Esophagus (tissue), 2 donors: ENCODE data around the gene HIP1. TPM values are rescaled to one million over a fixed set of nuclear protein-coding genes. Genes with fewer than 3 reads are reported as not detected.

Experiments used
- H3K27ac ChIP-seq, 2 donors: one replicate each; pipeline ENCODE4 v1.5.1; 2013; ENCODE audit warnings: low read depth in 2 of 2, mild to moderate bottlenecking in 2 of 2, inconsistent platforms in 1 of 2, low read length in 1 of 2, moderate library complexity in 1 of 2
- H3K27me3 ChIP-seq, 2 donors: one replicate each; pipeline ENCODE4 v1.6.1; 2013; ENCODE audit warnings: low read length in 2 of 2, control low read depth in 1 of 2, mild to moderate bottlenecking in 1 of 2; ENCODE audit not compliant: insufficient read depth in 2 of 2, control insufficient read depth in 1 of 2
- H3K36me3 ChIP-seq, 2 donors: one replicate each; pipeline ENCODE4 v1.6.1; 2013; ENCODE audit warnings: low read length in 1 of 2; ENCODE audit not compliant: control insufficient read depth in 2 of 2, insufficient read depth in 2 of 2
- H3K4me1 ChIP-seq, 2 donors: one replicate each; pipeline ENCODE4 v1.6.1; 2013; ENCODE audit warnings: low read length in 1 of 2; ENCODE audit not compliant: control insufficient read depth in 2 of 2, insufficient read depth in 2 of 2
- H3K4me3 ChIP-seq, 2 donors: one replicate each; pipeline ENCODE4 v1.5.1; 2013; ENCODE audit warnings: low read length in 2 of 2, mild to moderate bottlenecking in 2 of 2, low read depth in 1 of 2, moderate library complexity in 1 of 2
- H3K9me3 ChIP-seq, 2 donors: one replicate each; pipeline ENCODE4 v1.6.1; 2013; ENCODE audit warnings: mild to moderate bottlenecking in 2 of 2, low read depth in 1 of 2, low read length in 1 of 2, moderate library complexity in 1 of 2; ENCODE audit not compliant: control insufficient read depth in 2 of 2, insufficient read depth in 1 of 2
- WGBS, 2 donors: extraction: QIAGEN DNeasy Blood & Tissue Kit; methylation state at CpG; one replicate each; pipeline ENCODE4 v1.1.7; 2013; 5-methylcytosine and 5-hydroxymethylcytosine counted together
- polyA plus RNA-seq, 2 donors: library from polyadenylated mRNA; stranded (reverse); fragments of 200-250 nt; gene quantifications; one replicate each; pipeline ENCODE4 v1.2.3, GENCODE V29; 2013
- donor health status: healthy with polysubstance abuse.
- donor health status: Bipolar disorder and iron deficiency.

Gene HIP1
- polyA plus RNA-seq, 2 donors = 1.8 to 2.2 TPM

GRCh38 chr7:75739796-75740672, 1.3 kb upstream of the HIP1 start:
- 64 to 65% methylated on average over 26 of the region's 26 CpGs for WGBS, 2 donors
- H3K27me3 ChIP-seq = no peaks in the 10 kb centered on the region

DNA sequence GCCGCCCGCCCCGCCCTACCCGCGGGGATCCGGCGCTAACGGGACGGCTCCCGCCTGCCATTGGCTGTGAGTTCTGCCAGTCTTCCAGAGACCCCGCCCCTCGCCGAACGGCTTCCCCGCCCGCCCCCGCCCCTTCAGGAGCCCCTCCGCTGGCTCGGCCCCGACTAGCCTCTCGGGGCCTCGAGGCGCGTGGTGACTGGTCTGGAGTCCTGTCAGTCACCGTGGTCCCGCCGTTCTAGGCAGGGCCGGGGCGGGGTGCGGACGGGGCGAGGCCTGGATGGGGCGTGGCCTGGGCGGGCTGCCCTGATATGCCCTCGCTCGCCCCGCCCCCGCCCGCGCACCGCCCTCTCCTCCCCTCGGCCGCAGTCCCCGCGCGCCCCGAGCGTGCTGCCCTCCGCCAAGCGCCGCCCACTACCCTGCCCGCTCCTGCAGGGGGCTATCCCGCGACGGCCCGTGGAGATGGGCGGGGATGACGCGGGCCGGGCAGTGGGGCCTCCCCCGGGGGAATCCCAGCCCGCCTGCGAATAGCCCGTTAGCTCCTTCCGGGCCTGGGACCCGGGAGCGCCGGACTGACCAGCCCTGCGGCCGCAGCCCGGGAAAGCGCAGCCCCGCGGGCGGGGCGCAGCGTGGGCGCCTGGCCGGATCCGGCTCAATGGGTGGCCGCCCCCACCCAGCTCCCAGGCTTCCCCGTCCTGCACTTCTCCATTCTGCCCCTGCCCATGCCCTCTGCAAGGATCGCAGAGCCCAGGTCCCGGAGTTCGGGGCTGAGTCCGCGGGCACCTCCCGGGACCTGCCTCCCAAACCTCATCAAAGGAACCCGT, 444 bp upstream of the HIP1 start:
- 0 to 1% methylated on average over 40 to 89 of the region's 89 CpGs for WGBS, 2 donors

More at GRCh38 chr7:75739796-75740672, 1.3 kb upstream of the HIP1 start:
- Histone ChIP-seq H3K36me3 (no peaks in the 10 kb centered on the region), H3K4me1 (peaks cover under 1 to 2% of the 10 kb centered on the region in 2 donors), H3K27ac (peak overlapping the region; percentile 81 to 87), H3K9me3 (no peaks in the 10 kb centered on the region), H3K4me3 (peak overlapping the region; percentile 73 to 86)

DNA sequence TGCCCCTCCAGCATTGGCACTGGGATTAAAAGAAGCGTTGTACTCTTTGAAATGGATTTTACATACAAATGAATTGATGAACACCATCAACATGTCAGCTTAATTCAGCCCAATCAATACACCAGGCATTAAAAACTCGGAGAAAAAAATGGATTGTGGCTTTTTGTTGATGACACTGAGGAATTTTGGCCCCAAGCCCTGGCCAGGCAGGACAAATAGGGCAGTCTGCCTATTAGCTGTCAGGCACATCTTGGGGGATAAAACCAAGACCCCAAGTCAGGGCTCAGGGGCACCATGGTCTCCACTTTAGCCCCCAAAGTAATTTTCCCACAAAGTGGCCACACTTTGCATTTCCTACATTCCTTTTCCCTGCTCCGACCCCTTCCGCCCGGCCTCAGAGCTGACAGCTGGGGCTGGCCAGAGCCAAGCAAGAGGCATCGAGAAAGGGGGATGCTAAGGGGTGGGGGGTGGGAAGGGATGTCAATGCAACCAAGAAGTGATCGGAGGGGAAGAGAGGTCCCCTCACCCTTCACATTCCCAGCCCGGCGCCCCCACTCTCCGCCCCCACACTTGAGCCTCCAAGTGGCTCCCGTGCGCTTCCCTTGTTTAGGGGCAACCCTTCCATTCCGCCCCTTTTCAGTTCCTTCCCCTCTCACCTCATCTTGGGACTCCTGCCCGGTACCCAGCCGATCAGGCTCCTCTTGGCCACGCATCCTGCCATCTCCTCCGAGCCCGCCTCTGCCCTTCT, 711 bp downstream of the HIP1 start:
- H3K27me3 ChIP-seq = no peaks in the 10 kb centered on the region
- 6 to 11% methylated on average over 13 to 18 of the region's 18 CpGs for WGBS, 2 donors
- H3K9me3 ChIP-seq = no peaks in the 10 kb centered on the region
- H3K36me3 ChIP-seq = no peaks in the 10 kb centered on the region
- H3K27ac ChIP-seq = peak overlapping the region; percentile 72 to 80
- peaks cover 2% of the 10 kb centered on the region in 2 donors for H3K4me1 ChIP-seq
- H3K4me3 ChIP-seq = peak overlapping the region; percentile 73 to 86

More for the DNA sequence above, 444 bp upstream of the HIP1 start:
- H3K9me3 ChIP-seq = no peaks in the 10 kb centered on the region
- no peaks in the 10 kb centered on the region for H3K27me3 ChIP-seq
- peaks cover 2% of the 10 kb centered on the region in 2 donors for H3K4me1 ChIP-seq
- peak overlapping the region; percentile 73 to 86 for H3K4me3 ChIP-seq
- H3K36me3 ChIP-seq = no peaks in the 10 kb centered on the region
- peak overlapping the region; percentile 81 to 87 for H3K27ac ChIP-seq

- no peaks in the 10 kb centered on the region for H3K27me3 ChIP-seq
- no peak overlapping the region for H3K4me3 ChIP-seq
- H3K36me3 ChIP-seq = no peaks in the 10 kb centered on the region
- H3K27ac ChIP-seq = no peak overlapping the region
- peaks cover 2% of the 10 kb centered on the region in 2 donors for H3K4me1 ChIP-seq
- WGBS, 2 donors = 90 to 97% methylated on average over 9 of the region's 9 CpGs
- H3K9me3 ChIP-seq = no peaks in the 10 kb centered on the region
Measured at GRCh38 chr7:75735581-75736350, 3.0 kb downstream of the HIP1 start.

- peaks cover 2% of the 10 kb centered on the region in 2 donors for H3K4me1 ChIP-seq
- no peak overlapping the region for H3K27ac ChIP-seq
- no peaks in the 10 kb centered on the region for H3K36me3 ChIP-seq
- H3K9me3 ChIP-seq = no peaks in the 10 kb centered on the region
- 55 to 68% methylated on average over 9 of the region's 9 CpGs for WGBS, 2 donors
- no peak overlapping the region for H3K4me3 ChIP-seq
- H3K27me3 ChIP-seq = no peaks in the 10 kb centered on the region
Measured at GRCh38 chr7:75734586-75735458, 3.9 kb downstream of the HIP1 start.

DNA sequence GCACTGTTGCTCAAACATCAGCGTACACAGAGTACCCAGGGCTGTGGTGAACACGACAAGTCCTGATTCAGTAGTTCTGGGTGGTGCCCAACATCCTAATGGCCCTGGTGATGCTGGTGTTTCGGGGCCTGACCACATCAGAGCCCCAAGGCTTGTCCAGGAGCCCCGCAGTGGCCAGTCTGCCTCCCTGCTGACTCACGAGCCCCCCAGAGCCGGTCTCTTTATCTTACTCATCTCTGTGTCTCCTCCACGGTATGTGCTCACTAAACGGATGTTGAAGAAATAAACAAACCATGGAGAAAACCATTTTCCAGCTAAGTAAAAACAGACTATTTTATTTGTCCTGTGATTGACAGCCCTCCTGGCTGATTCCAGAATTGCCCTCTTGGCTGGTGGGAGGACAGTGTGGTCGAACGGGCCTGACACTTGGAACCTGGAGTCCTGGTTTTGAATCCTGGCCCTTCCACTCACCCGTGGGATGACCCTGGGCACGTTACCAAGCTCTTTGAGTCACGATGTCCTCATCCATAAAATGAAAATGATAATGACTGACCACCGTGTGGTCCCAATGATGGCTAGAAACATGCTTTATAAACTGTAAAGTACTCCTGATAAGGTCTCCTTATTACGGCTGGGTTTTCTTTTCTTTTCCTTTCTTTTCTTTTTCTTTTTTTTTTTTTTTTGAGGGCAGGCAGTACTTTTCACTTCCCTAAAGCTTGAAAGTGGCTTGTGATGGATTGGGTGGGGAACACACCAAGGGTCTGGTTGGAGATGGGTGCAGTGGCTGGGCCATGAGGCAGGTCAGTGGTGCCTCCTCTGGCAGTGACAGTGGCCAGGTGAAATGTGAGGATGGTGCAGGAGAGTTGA, 5.7 kb downstream of the HIP1 start:
- Histone ChIP-seq H3K36me3 (no peaks in the 10 kb centered on the region), H3K4me3 (no peak overlapping the region), H3K27ac (peak overlapping the region in 1 of 2 donors; percentile 13), H3K9me3 (no peaks in the 10 kb centered on the region), H3K4me1 (peaks cover 0 to 5% of the 10 kb centered on the region in 2 donors), H3K27me3 (no peaks in the 10 kb centered on the region)
- WGBS, 2 donors = 62 to 68% methylated on average over 15 of the region's 15 CpGs

DNA sequence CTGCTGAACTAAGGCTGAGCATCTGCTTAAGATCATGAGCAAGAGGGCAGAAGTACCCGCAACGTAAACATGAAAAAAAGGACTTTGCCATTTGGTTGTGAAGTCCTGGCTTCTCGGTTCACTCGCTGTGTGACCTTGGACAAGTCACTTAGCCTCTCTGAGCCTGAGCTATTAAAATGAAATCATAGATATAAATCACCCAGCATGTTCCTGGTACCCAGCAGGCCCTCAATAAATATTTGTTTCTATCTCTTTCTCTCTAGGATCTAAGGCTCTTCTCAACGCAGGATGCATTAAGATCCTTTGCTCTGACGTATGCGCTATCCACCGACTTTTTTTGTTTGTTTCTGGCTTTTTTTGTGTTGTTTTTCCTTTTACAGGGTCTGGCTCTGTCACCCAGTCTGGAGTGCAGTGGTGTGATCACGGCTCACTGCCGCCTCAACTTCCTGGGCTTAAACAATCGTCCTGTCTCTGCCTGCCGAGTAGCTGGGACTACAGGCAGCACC, 6.7 kb downstream of the HIP1 start:
- Histone ChIP-seq H3K9me3 (no peaks in the 10 kb centered on the region), H3K4me3 (no peak overlapping the region), H3K27me3 (no peaks in the 10 kb centered on the region), H3K4me1 (peaks cover 0 to 5% of the 10 kb centered on the region in 2 donors), H3K27ac (no peak overlapping the region), H3K36me3 (no peaks in the 10 kb centered on the region)
- WGBS, 2 donors = 80 to 82% methylated on average over 12 of the region's 12 CpGs
